ENCODE results near the gene PRPF6.

GRCh38 chr20:63977739-63978276 is 3.1 kb upstream of the PRPF6 start:
- TF ChIP-seq EP300 (IDR thresholded peaks at IDR 0.05) (no peak), CTCF (IDR thresholded peaks at IDR 0.05) (no peak)
